Measurements from ENCODE around the gene SLC8B1. TPM values are rescaled to one million over a fixed set of nuclear protein-coding genes. Genes with fewer than 3 reads are reported as not detected.

The SLC8B1 gene
- total RNA-seq, 1 experiment from 2014 or later = 11.6 TPM

- no peak for DNase-seq
- H3K36me3 ChIP-seq = no peaks in the 10 kb centered on the region
- H3K4me3 ChIP-seq = no peak overlapping the region
- H3K27me3 ChIP-seq = no peaks in the 10 kb centered on the region
- no peaks in the 10 kb centered on the region for H3K9me3 ChIP-seq
Observed at GRCh38 chr12:113292091-113292490, 42.8 kb downstream of the SLC8B1 start.

- no peak overlapping the region for H3K4me3 ChIP-seq
- no peaks in the 10 kb centered on the region for H3K27me3 ChIP-seq
- DNase-seq = no peak
- H3K36me3 ChIP-seq = no peaks in the 10 kb centered on the region
- no peaks in the 10 kb centered on the region for H3K9me3 ChIP-seq
Observed at GRCh38 chr12:113291586-113291985, 43.3 kb downstream of the SLC8B1 start.

- H3K9me3 ChIP-seq = no peaks in the 10 kb centered on the region
- no peaks in the 10 kb centered on the region for H3K27me3 ChIP-seq
- H3K36me3 ChIP-seq = no peaks in the 10 kb centered on the region
- no peak overlapping the region for H3K4me3 ChIP-seq
- DNase-seq = no peak
Observed at GRCh38 chr12:113290506-113290905, 44.4 kb downstream of the SLC8B1 start.

- no peaks in the 10 kb centered on the region for H3K9me3 ChIP-seq
- no peak for DNase-seq
- no peaks in the 10 kb centered on the region for H3K36me3 ChIP-seq
Observed at GRCh38 chr12:113289361-113289760, 45.5 kb downstream of the SLC8B1 start.

GRCh38 chr12:113287899-113288282, 47.0 kb downstream of the SLC8B1 start:
- no peak overlapping the region for H3K4me3 ChIP-seq
- H3K36me3 ChIP-seq = no peaks in the 10 kb centered on the region
- H3K9me3 ChIP-seq = no peaks in the 10 kb centered on the region
- no peaks in the 10 kb centered on the region for H3K27me3 ChIP-seq
- DNase-seq = no peak

More at GRCh38 chr12:113289361-113289760, 45.5 kb downstream of the SLC8B1 start:
- Histone ChIP-seq H3K27me3 (no peaks in the 10 kb centered on the region), H3K4me3 (no peak overlapping the region)

GRCh38 chr12:113287146-113287898, 47.6 kb downstream of the SLC8B1 start:
- Histone ChIP-seq H3K27me3 (no peaks in the 10 kb centered on the region), H3K36me3 (no peaks in the 10 kb centered on the region), H3K4me3 (no peak overlapping the region), H3K9me3 (no peaks in the 10 kb centered on the region)
- no peak for DNase-seq

GRCh38 chr12:113286712-113287111, 48.2 kb downstream of the SLC8B1 start:
- DNase-seq = no peak
- no peak overlapping the region for H3K4me3 ChIP-seq
- H3K9me3 ChIP-seq = no peaks in the 10 kb centered on the region
- no peaks in the 10 kb centered on the region for H3K27me3 ChIP-seq
- no peaks in the 10 kb centered on the region for H3K36me3 ChIP-seq

- Histone ChIP-seq H3K4me3 (no peak overlapping the region), H3K9me3 (no peaks in the 10 kb centered on the region), H3K27me3 (no peaks in the 10 kb centered on the region), H3K36me3 (no peaks in the 10 kb centered on the region)
- DNase-seq = no peak
Observed at GRCh38 chr12:113285679-113286610, 49.0 kb downstream of the SLC8B1 start.

GRCh38 chr12:113284751-113285150, 50.2 kb downstream of the SLC8B1 start:
- H3K9me3 ChIP-seq = no peaks in the 10 kb centered on the region
- H3K27me3 ChIP-seq = no peaks in the 10 kb centered on the region
- no peak overlapping the region for H3K4me3 ChIP-seq
- no peak for DNase-seq
- no peaks in the 10 kb centered on the region for H3K36me3 ChIP-seq

GRCh38 chr12:113278633-113279032, 56.3 kb downstream of the SLC8B1 start:
- no peak for DNase-seq
- H3K36me3 ChIP-seq = no peaks in the 10 kb centered on the region

GRCh38 chr12:113278141-113278540, 56.8 kb downstream of the SLC8B1 start:
- no peaks in the 10 kb centered on the region for H3K9me3 ChIP-seq
- no peak for DNase-seq
- H3K4me3 ChIP-seq = no peak overlapping the region
- no peaks in the 10 kb centered on the region for H3K36me3 ChIP-seq
- H3K27me3 ChIP-seq = no peaks in the 10 kb centered on the region

More at GRCh38 chr12:113278633-113279032, 56.3 kb downstream of the SLC8B1 start:
- H3K9me3 ChIP-seq = no peaks in the 10 kb centered on the region
- no peaks in the 10 kb centered on the region for H3K27me3 ChIP-seq
- no peak overlapping the region for H3K4me3 ChIP-seq

GRCh38 chr12:113277511-113277910, 57.4 kb downstream of the SLC8B1 start:
- no peak for DNase-seq
- no peaks in the 10 kb centered on the region for H3K36me3 ChIP-seq
- H3K4me3 ChIP-seq = no peak overlapping the region
- no peaks in the 10 kb centered on the region for H3K27me3 ChIP-seq
- no peaks in the 10 kb centered on the region for H3K9me3 ChIP-seq

GRCh38 chr12:113276946-113277500, 57.9 kb downstream of the SLC8B1 start:
- DNase-seq = no peak
- H3K4me3 ChIP-seq = no peak overlapping the region
- no peaks in the 10 kb centered on the region for H3K36me3 ChIP-seq
- no peaks in the 10 kb centered on the region for H3K9me3 ChIP-seq
- H3K27me3 ChIP-seq = no peaks in the 10 kb centered on the region

- no peak overlapping the region for H3K4me3 ChIP-seq
- H3K36me3 ChIP-seq = no peaks in the 10 kb centered on the region
- no peak for DNase-seq
- H3K27me3 ChIP-seq = no peaks in the 10 kb centered on the region
- no peaks in the 10 kb centered on the region for H3K9me3 ChIP-seq
Observed at GRCh38 chr12:113276306-113276705, 58.6 kb downstream of the SLC8B1 start.

- Histone ChIP-seq H3K36me3 (no peaks in the 10 kb centered on the region), H3K9me3 (no peaks in the 10 kb centered on the region), H3K4me3 (no peak overlapping the region), H3K27me3 (no peaks in the 10 kb centered on the region)
- DNase-seq = no peak
Observed at GRCh38 chr12:113274848-113275247, 60.1 kb downstream of the SLC8B1 start.

GRCh38 chr12:113273053-113273725, 61.7 kb downstream of the SLC8B1 start:
- Histone ChIP-seq H3K36me3 (no peaks in the 10 kb centered on the region), H3K9me3 (no peaks in the 10 kb centered on the region), H3K27me3 (no peaks in the 10 kb centered on the region), H3K4me3 (no peak overlapping the region)
- no peak for DNase-seq

Data from MG63 (cell line).